SK-N-SH treated with all-trans-retinoic acid at 6 μM for 48 hours (cell line): ENCODE measurements around the gene KRT78.

Experiments used
- ATAC-seq: fragments of 200-7000 bp; cut with Tn5 transposase; 3 replicates; pipeline ENCODE4 v1.9.1; 2020; ENCODE audit warnings: mild to moderate bottlenecking, moderate library complexity
- ARNTL ChIP-seq: fragments of 450-650 bp; formaldehyde crosslinking; IDR thresholded peaks from 2 replicates; pipeline ENCODE4 v1.5.0; 2020; ENCODE audit warnings: low read depth, mild to moderate bottlenecking, moderate library complexity, borderline replicate concordance
- BACH2 ChIP-seq: fragments of 250-450 bp; sonication (Bioruptor Pico); IDR thresholded peaks from 2 replicates; pipeline ENCODE4 v1.9.0; 2021; ENCODE audit warnings: mild to moderate bottlenecking, borderline replicate concordance
- CREB5 ChIP-seq: fragments of 250-450 bp; sonication (Bioruptor Pico); IDR thresholded peaks from 2 replicates; pipeline ENCODE4 v1.5.1; 2020; ENCODE audit warnings: low read depth, mild to moderate bottlenecking, moderate library complexity
- CSRNP3 ChIP-seq: fragments of 250-450 bp; sonication (Bioruptor Pico); IDR thresholded peaks from 2 replicates; pipeline ENCODE4 v1.5.1; 2021; ENCODE audit warnings: mild to moderate bottlenecking, moderate library complexity
- ESRRG ChIP-seq: fragments of 250-450 bp; sonication (Bioruptor Pico); IDR thresholded peaks from 2 replicates; pipeline ENCODE4 v1.6.1; 2021; ENCODE audit warnings: mild to moderate bottlenecking
- GLIS3 ChIP-seq: fragments of 250-450 bp; sonication (Bioruptor Pico); IDR thresholded peaks from 2 replicates; pipeline ENCODE4 v1.5.0; 2020; ENCODE audit warnings: mild to moderate bottlenecking, moderate library complexity
- ISL1 ChIP-seq: fragments of 250-450 bp; sonication (Bioruptor Pico); IDR thresholded peaks from 2 replicates; pipeline ENCODE4 v2.1.2; 2022; ENCODE audit warnings: mild to moderate bottlenecking, moderate library complexity
- OSR1 ChIP-seq: fragments of 250-450 bp; sonication (Bioruptor Pico); IDR thresholded peaks from 2 replicates; pipeline ENCODE4 v1.8.0; 2022; ENCODE audit warnings: moderate library complexity, mild to moderate bottlenecking, inconsistent platforms
- POU6F1 ChIP-seq: fragments of 250-450 bp; sonication (Bioruptor Pico); IDR thresholded peaks from 2 replicates; pipeline ENCODE4 v1.8.0; 2021; ENCODE audit warnings: low read depth, mild to moderate bottlenecking, moderate library complexity, borderline replicate concordance
- RARB ChIP-seq: fragments of 250-450 bp; sonication (Bioruptor Pico); IDR thresholded peaks from 2 replicates; pipeline ENCODE4 v1.8.0; 2021; ENCODE audit warnings: mild to moderate bottlenecking, moderate library complexity
- SNAI2 ChIP-seq: fragments of 250-450 bp; sonication (Bioruptor Pico); IDR thresholded peaks from 2 replicates; pipeline ENCODE4 v1.5.0; 2020; ENCODE audit warnings: mild to moderate bottlenecking, moderate library complexity
- TCF4 ChIP-seq: fragments of 250-450 bp; sonication (Bioruptor Pico); IDR thresholded peaks from 2 replicates; pipeline ENCODE4 v1.8.0; 2021; ENCODE audit warnings: mild to moderate bottlenecking, moderate library complexity, borderline replicate concordance
- TOX ChIP-seq: fragments of 250-450 bp; sonication (Bioruptor Pico); IDR thresholded peaks from 2 replicates; pipeline ENCODE4 v1.8.0; 2021; ENCODE audit warnings: mild to moderate bottlenecking, moderate library complexity, borderline replicate concordance
- TSHZ2 ChIP-seq: fragments of 250-450 bp; sonication (Bioruptor Pico); IDR thresholded peaks from 2 replicates; pipeline ENCODE4 v1.5.0; 2020; ENCODE audit warnings: mild to moderate bottlenecking, moderate library complexity
- ZC3H10 ChIP-seq: fragments of 250-450 bp; sonication (Bioruptor Pico); IDR thresholded peaks from 2 replicates; pipeline ENCODE4 v1.5.1; 2021; ENCODE audit warnings: mild to moderate bottlenecking, moderate library complexity
- ZFP3 ChIP-seq: fragments of 250-450 bp; sonication (Bioruptor Pico); IDR thresholded peaks from 2 replicates; pipeline ENCODE4 v1.5.0; 2020; ENCODE audit warnings: mild to moderate bottlenecking, moderate library complexity
- ZFP30 ChIP-seq: fragments of 450-650 bp; formaldehyde crosslinking; IDR thresholded peaks from 2 replicates; pipeline ENCODE4 v1.5.0; 2022; ENCODE audit warnings: mild to moderate bottlenecking, moderate library complexity
- ZNF70 ChIP-seq: fragments of 450-650 bp; formaldehyde crosslinking; IDR thresholded peaks from 2 replicates; pipeline ENCODE4 v1.5.0; 2020; ENCODE audit warnings: mild to moderate bottlenecking, moderate library complexity
- ZNF8 ChIP-seq: fragments of 450-650 bp; formaldehyde crosslinking; IDR thresholded peaks from 2 replicates; pipeline ENCODE4 v1.5.0; 2020; ENCODE audit warnings: mild to moderate bottlenecking, moderate library complexity

Gene KRT78

GRCh38 chr12:52791271-52792184 lies 57.3 kb downstream of the KRT78 start:
- TF ChIP-seq ISL1 (CRISPR knock-in tag) (no peak), CSRNP3 (no peak), SNAI2 (CRISPR knock-in tag) (no peak), ZNF70 (CRISPR knock-in tag) (no peak), ZFP30 (CRISPR knock-in tag) (no peak), CREB5 (CRISPR knock-in tag) (no peak), ZC3H10 (CRISPR knock-in tag) (no peak), ARNTL (CRISPR knock-in tag) (no peak), BACH2 (CRISPR knock-in tag) (no peak), OSR1 (CRISPR knock-in tag) (no peak), TSHZ2 (no peak), ESRRG (CRISPR knock-in tag) (no peak), GLIS3 (CRISPR knock-in tag) (no peak)
- no peak for ATAC-seq

GRCh38 chr12:52790427-52791270 lies 58.1 kb downstream of the KRT78 start:
- no peak for ATAC-seq
- TF ChIP-seq TCF4 (CRISPR knock-in tag) (no peak), POU6F1 (no peak), ESRRG (CRISPR knock-in tag) (no peak), ISL1 (CRISPR knock-in tag) (no peak), TSHZ2 (no peak), TOX (CRISPR knock-in tag) (no peak), ZC3H10 (CRISPR knock-in tag) (no peak), OSR1 (CRISPR knock-in tag) (no peak), CREB5 (CRISPR knock-in tag) (no peak), CSRNP3 (no peak), GLIS3 (CRISPR knock-in tag) (no peak), ZNF8 (CRISPR knock-in tag) (no peak), ARNTL (CRISPR knock-in tag) (no peak), ZNF70 (CRISPR knock-in tag) (no peak), ZFP3 (CRISPR knock-in tag) (no peak), SNAI2 (CRISPR knock-in tag) (no peak), RARB (no peak)
